ENCODE results near the gene PIN1.

The PIN1 gene

GRCh38 chr19:9857076-9857721, 22.1 kb downstream of the PIN1 start:
- peak; percentile 39 for DNase-seq

DNA sequence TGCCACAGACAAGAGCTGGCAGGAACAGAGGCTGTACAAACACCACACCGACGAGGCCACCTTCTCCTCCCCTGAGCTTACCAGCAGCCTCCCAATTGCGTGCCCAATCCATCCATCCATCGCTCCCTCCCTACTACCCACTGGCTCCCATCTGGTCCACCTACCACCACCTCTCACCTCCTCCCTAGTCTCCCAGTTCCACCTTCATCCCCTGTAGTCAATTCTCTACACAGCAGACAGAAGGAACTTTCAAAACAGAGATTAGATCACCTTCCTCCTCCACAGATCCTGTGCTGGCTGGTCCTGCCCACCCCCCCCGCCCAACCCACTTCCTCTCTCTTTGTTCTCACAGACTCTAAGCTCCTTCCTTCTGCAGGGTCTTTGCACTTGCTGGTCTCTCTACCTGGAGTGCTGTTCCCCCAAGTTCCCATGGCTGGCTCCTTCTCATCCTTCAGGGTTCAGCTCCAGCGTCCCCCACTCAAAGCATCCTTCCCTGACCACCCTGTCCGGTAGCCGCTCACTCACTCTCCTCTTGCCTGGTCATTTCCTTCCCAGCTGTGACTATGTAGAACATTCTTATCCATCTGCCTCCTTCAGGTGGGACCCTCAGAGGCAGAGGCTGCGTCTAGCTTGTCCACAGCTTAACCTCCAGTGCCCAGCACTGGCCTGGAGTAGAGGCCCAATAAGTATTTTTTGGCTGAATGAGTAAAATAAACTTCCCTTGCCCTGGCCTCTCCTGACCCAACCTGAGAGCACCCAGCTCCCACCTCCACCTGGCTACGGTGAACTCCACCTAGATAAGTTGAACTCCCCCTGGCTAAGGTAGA, 23.0 kb downstream of the PIN1 start:
- peak; percentile 79 for DNase-seq

- DNase-seq = no peak
Measured at GRCh38 chr19:9858766-9859165, 23.6 kb downstream of the PIN1 start.

DNA sequence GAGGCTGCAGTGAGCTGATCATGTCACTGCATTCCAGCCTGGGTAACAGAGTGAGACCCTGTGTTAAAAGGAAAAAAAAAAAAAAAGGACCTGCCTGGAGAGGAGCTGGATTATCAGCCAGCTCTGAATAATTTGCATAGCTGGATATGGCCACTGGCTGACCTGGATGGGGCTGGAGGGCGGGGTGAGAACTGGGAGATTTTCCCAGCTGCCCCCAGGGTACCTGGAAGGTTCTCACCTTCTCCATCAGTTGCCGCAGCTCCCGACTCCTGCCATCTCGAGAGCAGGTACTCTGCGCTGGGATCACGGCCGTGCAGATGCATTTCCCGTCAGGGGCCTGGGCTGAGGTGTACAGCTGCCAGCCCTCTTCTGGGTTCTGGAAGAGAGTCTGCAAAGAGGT, 25.3 kb downstream of the PIN1 start:
- no peak for DNase-seq

DNA sequence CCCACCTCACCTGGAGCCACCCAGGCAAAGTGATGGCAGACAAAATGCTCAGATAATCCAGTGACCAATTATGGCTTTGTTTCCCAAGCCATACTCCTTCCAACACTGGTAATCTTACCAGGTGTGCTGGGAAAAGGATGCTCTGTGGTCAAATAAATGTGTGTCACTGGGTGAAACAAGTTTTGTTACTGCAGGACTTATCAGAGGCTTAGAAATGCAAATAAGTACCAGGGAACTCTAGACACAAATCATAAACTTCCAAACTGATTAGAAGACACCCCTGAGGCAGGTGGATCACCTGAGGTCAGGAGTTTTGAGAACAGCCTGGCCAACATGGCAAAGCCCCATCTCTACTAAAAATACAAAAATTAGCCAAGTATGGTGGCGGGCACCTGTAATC, 26.4 kb downstream of the PIN1 start:
- DNase-seq = no peak

DNA sequence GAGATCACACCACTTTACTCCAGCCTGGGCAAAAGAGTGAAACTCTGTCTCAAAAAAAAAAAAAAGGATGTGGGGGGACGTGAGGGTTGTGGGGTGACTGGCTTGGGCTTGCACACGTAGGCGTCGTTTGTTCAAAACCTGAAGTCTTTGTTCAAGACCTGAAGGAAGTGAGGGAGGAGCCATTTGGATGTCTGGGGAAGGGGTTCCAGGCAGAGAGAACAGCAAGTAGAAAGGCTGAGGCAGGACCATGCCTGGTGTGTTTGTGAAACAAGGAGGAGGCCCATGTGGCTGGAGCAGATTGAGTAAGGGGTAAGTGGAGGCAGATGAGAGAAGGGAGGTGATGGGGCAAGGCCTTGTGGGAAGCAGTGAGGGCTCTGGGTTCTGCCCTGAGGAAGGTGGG, 27.8 kb downstream of the PIN1 start:
- peak; percentile 55 for DNase-seq

DNA sequence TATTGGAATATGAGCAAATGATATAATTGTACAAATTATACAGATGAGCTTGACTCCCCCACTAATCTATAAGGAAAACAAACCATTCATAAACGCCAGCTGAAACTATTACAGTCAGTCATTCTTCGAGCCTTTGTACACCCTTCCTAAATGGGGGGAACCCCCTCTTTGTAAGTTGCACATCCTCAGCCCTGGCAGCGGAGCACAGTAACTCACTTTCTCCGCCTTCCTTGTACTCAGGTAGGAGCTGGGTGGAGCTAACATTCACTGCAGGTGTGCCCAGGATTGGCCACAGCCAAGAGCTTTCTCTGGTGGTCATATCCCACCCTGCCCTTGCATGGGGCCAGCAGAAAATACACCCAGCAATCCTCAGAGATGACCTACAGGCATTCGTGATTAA, 28.6 kb downstream of the PIN1 start:
- peak; percentile 62 for DNase-seq

GRCh38 chr19:9865732-9866501, 30.8 kb downstream of the PIN1 start:
- DNase-seq = peak; percentile 69

GRCh38 chr19:9868983-9869617, 34.0 kb downstream of the PIN1 start:
- DNase-seq = no peak

DNA sequence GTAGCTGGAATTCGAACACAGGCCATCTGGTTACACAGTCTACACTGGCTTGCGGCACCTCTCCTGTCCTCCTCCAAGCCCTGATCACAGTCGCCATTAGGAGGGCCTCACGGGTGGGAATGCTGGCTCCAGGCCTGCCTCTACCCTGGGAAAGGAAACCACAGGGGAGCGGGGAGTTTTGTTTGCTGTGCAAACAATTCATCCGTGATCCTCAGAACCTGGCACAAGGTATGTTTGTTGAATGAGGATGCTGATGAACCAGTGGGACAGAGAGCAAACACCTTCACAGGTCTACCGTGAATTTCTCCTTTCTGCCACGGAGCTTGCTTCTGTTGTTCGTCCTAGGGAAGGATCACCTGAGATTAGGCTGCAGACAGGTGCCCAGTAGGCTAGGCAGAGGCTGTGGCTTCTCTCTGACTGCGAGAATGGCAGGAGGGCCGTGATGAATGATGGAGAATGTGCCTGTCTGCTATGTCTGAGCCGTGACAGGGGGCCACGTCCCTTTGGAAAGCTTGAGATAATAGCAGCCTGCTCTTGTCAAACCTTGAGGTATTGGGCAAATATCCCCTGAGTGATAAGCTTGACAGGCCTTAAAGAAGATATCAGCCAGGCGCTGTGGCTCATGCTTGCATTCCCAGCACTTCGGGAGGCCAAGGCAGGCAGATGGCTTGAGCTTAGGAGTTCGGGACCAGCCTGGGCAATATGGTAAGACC, 36.7 kb downstream of the PIN1 start:
- DNase-seq = no peak

GRCh38 chr19:9872618-9873242, 37.6 kb downstream of the PIN1 start:
- no peak for DNase-seq

DNA sequence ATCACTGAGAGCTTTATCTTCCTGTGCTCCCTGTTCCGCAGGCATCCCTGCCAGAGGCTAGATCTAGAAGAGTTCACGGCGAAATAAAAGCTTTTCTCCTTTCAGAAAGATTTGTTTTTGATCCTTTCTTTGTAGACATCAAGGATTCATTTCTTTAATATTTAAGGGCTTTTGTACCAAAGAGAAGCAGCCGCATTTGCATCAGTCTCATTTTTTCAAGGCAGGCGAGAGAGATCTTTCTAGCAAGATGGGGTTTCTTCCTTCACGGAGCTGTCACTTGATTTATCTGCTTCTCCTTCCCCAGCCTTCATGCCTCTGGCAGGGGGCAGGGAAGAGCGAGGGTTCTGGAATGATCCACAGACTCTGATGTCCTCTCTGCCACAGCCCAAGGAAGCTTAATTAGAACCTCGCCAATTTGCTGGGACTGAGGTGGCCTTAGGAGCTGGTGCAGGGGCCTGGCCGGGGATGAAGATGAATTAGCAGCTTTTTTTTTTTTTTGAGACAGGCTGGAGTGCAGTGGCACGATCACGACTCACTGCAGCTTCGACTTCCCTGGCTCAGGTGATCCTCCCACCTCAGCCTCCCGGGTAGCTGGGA, 40.0 kb downstream of the PIN1 start:
- DNase-seq = no peak

DNA sequence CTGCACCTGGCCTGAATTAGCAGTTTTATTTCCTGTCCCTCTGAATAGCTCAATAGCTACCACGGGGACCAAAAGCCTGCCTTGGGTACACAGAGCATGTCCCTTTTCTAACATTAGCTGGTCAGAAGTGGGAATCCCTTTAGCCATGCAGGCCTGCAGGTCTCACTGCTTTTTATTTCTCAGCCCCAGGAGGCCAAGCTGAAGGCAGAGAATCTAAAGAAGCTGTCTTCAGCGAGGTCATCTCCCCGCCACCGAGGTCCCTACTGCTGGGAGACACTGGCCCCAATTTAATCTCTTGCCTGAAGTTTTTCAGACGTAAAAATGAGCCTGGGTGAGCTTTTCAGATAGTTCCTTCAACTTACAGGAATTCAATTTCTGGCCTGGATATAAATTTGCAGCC, 40.7 kb downstream of the PIN1 start:
- DNase-seq = no peak

- no peak for DNase-seq
Measured at GRCh38 chr19:9877780-9878510, 42.8 kb downstream of the PIN1 start.

DNA sequence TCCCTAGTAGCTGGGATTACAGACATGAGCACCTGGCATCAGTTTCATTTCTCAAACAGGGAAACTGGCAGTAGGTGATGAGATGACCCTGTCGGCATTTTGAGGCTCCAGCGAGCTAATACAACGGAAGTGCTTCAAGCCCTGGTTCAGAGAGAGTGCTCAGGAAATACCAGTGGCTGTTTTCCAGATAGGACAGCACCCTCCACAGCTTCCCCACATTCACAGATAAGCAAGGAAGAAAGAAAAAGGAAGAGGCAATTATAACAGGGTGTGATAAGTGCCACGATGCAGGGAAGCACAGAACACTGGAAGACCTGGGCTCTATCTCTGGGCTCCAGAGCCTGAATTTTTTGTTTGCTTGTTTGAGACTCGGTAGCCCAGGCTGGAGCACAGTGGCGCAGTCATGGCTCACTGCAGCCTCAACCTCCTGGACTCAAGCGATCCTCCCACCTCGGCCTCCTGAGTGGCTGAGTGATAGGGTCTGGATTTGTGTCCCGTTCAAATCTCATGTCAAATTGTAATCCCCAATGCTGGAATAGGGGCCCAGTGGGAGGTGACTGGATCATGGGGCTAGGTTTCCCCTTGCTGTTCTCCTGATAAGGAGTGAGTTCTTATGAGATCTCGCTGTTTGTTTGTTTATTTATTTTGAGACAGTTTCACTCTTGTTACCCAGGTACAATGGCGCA, 43.5 kb downstream of the PIN1 start:
- DNase-seq = no peak

GRCh38 chr19:9881720-9882119, 46.6 kb downstream of the PIN1 start:
- DNase-seq = no peak

GRCh38 chr19:9883231-9883758, 48.2 kb downstream of the PIN1 start:
- DNase-seq = no peak

DNA sequence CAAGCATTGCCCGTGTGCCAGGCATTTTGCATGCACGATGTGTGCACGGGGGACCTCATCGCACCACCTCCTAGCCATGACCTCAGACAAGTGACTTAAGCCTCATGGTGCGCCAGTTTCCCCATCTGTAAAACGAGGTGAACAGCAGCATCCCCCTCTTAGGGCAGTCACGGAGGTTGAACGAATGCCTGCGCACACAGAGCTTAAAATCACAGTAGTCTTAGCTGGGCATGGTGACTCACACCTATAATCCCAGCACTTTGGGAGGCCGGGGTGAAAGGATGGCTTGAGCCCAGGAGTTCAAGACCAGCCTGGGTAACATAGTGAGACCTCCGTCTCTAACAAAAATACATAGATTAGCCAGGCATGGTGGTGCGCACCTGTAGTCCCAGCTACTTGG, 48.6 kb downstream of the PIN1 start:
- no peak for DNase-seq

DNA sequence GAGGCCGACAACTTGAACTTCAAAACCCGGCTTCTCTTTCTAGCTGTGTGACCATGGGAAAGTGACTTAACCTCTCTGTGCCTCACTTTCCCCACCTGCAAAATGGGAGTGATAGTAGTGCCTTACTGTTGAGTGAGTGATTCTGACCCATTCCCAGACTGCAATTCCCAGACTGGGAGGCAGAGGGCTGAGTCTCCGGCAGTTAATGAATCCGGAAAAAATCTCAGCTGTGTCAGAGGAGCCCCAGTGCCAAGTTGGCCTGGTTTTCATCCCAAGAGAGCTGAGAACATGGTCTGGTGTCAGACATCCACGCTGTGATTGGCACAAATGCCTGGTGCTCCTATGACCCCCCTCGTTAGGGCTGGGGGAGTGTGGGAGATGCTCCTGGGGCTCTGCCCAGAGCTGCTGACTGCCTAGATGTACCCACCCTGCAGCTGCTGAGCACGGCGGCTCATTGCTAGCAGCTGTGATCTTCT, 50.0 kb downstream of the PIN1 start:
- no peak for DNase-seq
